Small intestine (tissue), 7 donors: Measurements from ENCODE around the gene NOVA2. TPM values are rescaled to one million over a fixed set of nuclear protein-coding genes. Genes with fewer than 3 reads are reported as not detected.
A peak's percentile ranks its signal among the peaks of the same experiment; 100 is the strongest.

Experiments
- DNase-seq, 2 donors: peaks; one replicate each; pipeline versions ENCODE4 v3.0.0 to v3.0.0-alpha.2; 2013
- FAIRE-seq: peaks from 2 replicates; lab custom pipeline; 2012; peaks lifted over from hg19 to GRCh38; lab: Jason Lieb, UNC
- H3K27ac ChIP-seq, 3 donors: one replicate each; pipeline ENCODE4 v1.5.1; 2013; ENCODE audit warnings: low read length in 2 of 3, mild to moderate bottlenecking in 2 of 3, control low read depth in 1 of 3, inconsistent platforms in 1 of 3, low read depth in 1 of 3, moderate library complexity in 1 of 3
- H3K27me3 ChIP-seq, 3 donors: one replicate each; pipeline ENCODE4 v1.6.1; 2013; ENCODE audit warnings: low read length in 3 of 3, inconsistent platforms in 1 of 3; ENCODE audit not compliant: control insufficient read depth in 3 of 3, insufficient read depth in 3 of 3
- H3K36me3 ChIP-seq, 3 donors: one replicate each; pipeline ENCODE4 v1.6.1; 2013; ENCODE audit warnings: low read length in 3 of 3, inconsistent platforms in 1 of 3, low read depth in 1 of 3, mild to moderate bottlenecking in 1 of 3, moderate library complexity in 1 of 3; ENCODE audit not compliant: control insufficient read depth in 3 of 3, insufficient read depth in 2 of 3
- H3K4me1 ChIP-seq, 3 donors: one replicate each; pipeline ENCODE4 v1.6.1; 2013; ENCODE audit warnings: low read length in 2 of 3, inconsistent platforms in 1 of 3, low read depth in 1 of 3, mild to moderate bottlenecking in 1 of 3, moderate library complexity in 1 of 3; ENCODE audit not compliant: control insufficient read depth in 3 of 3, insufficient read depth in 2 of 3
- H3K4me3 ChIP-seq, 3 donors: one replicate each; pipeline ENCODE4 v1.5.1; 2013; ENCODE audit warnings: low read length in 3 of 3, control low read depth in 1 of 3, inconsistent platforms in 1 of 3, low read depth in 1 of 3, mild to moderate bottlenecking in 1 of 3, moderate library complexity in 1 of 3
- H3K9me3 ChIP-seq, 2 donors: one replicate each; pipeline ENCODE4 v1.6.1; 2013; ENCODE audit warnings: low read depth in 1 of 2, low read length in 1 of 2; ENCODE audit not compliant: control insufficient read depth in 2 of 2, insufficient read depth in 1 of 2
- WGBS, 3 donors: extraction: QIAGEN DNeasy Blood & Tissue Kit; methylation state at CpG; one replicate each; pipeline ENCODE4 v1.1.7; 2013; 5-methylcytosine and 5-hydroxymethylcytosine counted together
- polyA plus RNA-seq, 4 donors: library from polyadenylated mRNA; stranded (reverse) in 3 of 4; unstranded in 1 of 4; fragments of 200-250 nt in 3 of 4; fragments of 120-200 nt in 1 of 4; gene quantifications; one replicate each; pipeline versions ENCODE4 v1.2.1 to v1.2.3, GENCODE V29; 2013
- donor health status: healthy with polysubstance abuse.
- donor health status: control.
- donor health status: control.
- donor health status: Bipolar disorder and iron deficiency.
- donor health status: healthy.

The NOVA2 gene
- polyA plus RNA-seq, 4 donors, result under 0.01 to 2.0 (median 0.56) TPM

- FAIRE-seq, result no peak
- Histone ChIP-seq H3K36me3 (peaks cover 0 to 19% (median 3%) of the 10 kb centered on the region in 3 donors), H3K27me3 (no peaks in the 10 kb centered on the region), H3K9me3 (no peaks in the 10 kb centered on the region), H3K27ac (peak overlapping the region; percentile 51 to 78 (median 58)), H3K4me1 (peaks cover 0 to 8% (median 0%) of the 10 kb centered on the region in 3 donors), H3K4me3 (peak overlapping the region; percentile 73 to 83 (median 77))
- peak; percentile 99 to 100 for DNase-seq
- 1 to 2% (median 1%) methylated on average over 62 to 73 of the region's 73 CpGs for WGBS, 3 donors
Observed at GRCh38 chr19:45902651-45903625, 70.7 kb downstream of the NOVA2 start.

GRCh38 chr19:45901912-45902650 is 71.6 kb downstream of the NOVA2 start, which contains the start of gene MYPOP:
MYPOP (minus strand) TSS chr19:45902613; CDS start chr19:45901773, 840 bp downstream.
- peaks cover 0 to 8% (median 0%) of the 10 kb centered on the region in 3 donors for H3K4me1 ChIP-seq
- H3K36me3 ChIP-seq, result peaks cover 0 to 27% (median 3%) of the 10 kb centered on the region in 3 donors
- DNase-seq (no peak), FAIRE-seq (no peak)
- WGBS, 3 donors, result 0 to 1% (median 0%) methylated on average over 35 to 47 of the region's 47 CpGs
- peak within 1 kb of the TSS; percentile 58 to 78 (median 68) for H3K27ac ChIP-seq
- H3K4me3 ChIP-seq, result peak within 1 kb of the TSS; percentile 73 to 83 (median 77)
- no peaks in the 10 kb centered on the region for H3K27me3 ChIP-seq
- no peaks in the 10 kb centered on the region for H3K9me3 ChIP-seq

GRCh38 chr19:45901432-45901911 is 72.2 kb downstream of the NOVA2 start:
- H3K4me3 ChIP-seq, result peak overlapping the region; percentile 73 to 83 (median 77)
- DNase-seq (peak in 1 of 2 donors; percentile 77), FAIRE-seq (no peak)
- H3K36me3 ChIP-seq, result peaks cover 0 to 30% (median 3%) of the 10 kb centered on the region in 3 donors
- H3K4me1 ChIP-seq, result peaks cover 0 to 8% (median 0%) of the 10 kb centered on the region in 3 donors
- no peaks in the 10 kb centered on the region for H3K27me3 ChIP-seq
- 5 to 10% (median 9%) methylated on average over 55 to 69 of the region's 69 CpGs for WGBS, 3 donors
- no peaks in the 10 kb centered on the region for H3K9me3 ChIP-seq
- no peak overlapping the region for H3K27ac ChIP-seq

GRCh38 chr19:45900738-45901431 is 72.8 kb downstream of the NOVA2 start:
- no peak for FAIRE-seq
- WGBS, 3 donors, result 58 to 64% (median 64%) methylated on average over 17 to 22 of the region's 22 CpGs

GRCh38 chr19:45899919-45900589 is 73.6 kb downstream of the NOVA2 start:
- Histone ChIP-seq H3K4me1 (peaks cover 0 to 21% (median 0%) of the 10 kb centered on the region in 3 donors), H3K36me3 (peaks cover 0 to 43% (median 4%) of the 10 kb centered on the region in 3 donors), H3K27ac (no peak overlapping the region), H3K4me3 (no peak overlapping the region), H3K9me3 (no peaks in the 10 kb centered on the region), H3K27me3 (no peaks in the 10 kb centered on the region)
- no peak for FAIRE-seq
- WGBS, 3 donors, result 89 to 96% (median 95%) methylated on average over 4 of the region's 4 CpGs
- no peak for DNase-seq

More at GRCh38 chr19:45900738-45901431, 72.8 kb downstream of the NOVA2 start:
- Histone ChIP-seq H3K4me1 (peaks cover 0 to 12% (median 0%) of the 10 kb centered on the region in 3 donors), H3K9me3 (no peaks in the 10 kb centered on the region), H3K27ac (no peak overlapping the region), H3K27me3 (no peaks in the 10 kb centered on the region), H3K4me3 (peak overlapping the region; percentile 73 to 83 (median 77)), H3K36me3 (peaks cover 0 to 34% (median 3%) of the 10 kb centered on the region in 3 donors)
- DNase-seq, result peak in 1 of 2 donors; percentile 44

- no peak overlapping the region for H3K4me3 ChIP-seq
- peaks cover 0 to 51% (median 5%) of the 10 kb centered on the region in 3 donors for H3K36me3 ChIP-seq
- DNase-seq, result no peak
- no peak for FAIRE-seq
- WGBS, 3 donors, result 90 to 97% (median 96%) methylated on average over 5 to 7 of the region's 7 CpGs
- H3K27ac ChIP-seq, result no peak overlapping the region
- peaks cover 0 to 28% (median 0%) of the 10 kb centered on the region in 3 donors for H3K4me1 ChIP-seq
- H3K9me3 ChIP-seq, result no peaks in the 10 kb centered on the region
- H3K27me3 ChIP-seq, result no peaks in the 10 kb centered on the region
Observed at GRCh38 chr19:45899253-45899652, 74.4 kb downstream of the NOVA2 start.

- H3K4me3 ChIP-seq, result no peak overlapping the region
- DNase-seq (no peak), FAIRE-seq (no peak)
- no peaks in the 10 kb centered on the region for H3K27me3 ChIP-seq
- H3K27ac ChIP-seq, result no peak overlapping the region
- no peaks in the 10 kb centered on the region for H3K9me3 ChIP-seq
- 84 to 92% (median 88%) methylated on average over 8 of the region's 8 CpGs for WGBS, 3 donors
- peaks cover 0 to 26% (median 0%) of the 10 kb centered on the region in 3 donors for H3K4me1 ChIP-seq
- peaks cover 0 to 57% (median 5%) of the 10 kb centered on the region in 3 donors for H3K36me3 ChIP-seq
Observed at GRCh38 chr19:45897261-45897812, 76.3 kb downstream of the NOVA2 start.
